KBM-7 (cell line): ENCODE data around the gene ELMO2.

Experiments used
- DNase-seq: peaks from one replicate; pipeline ENCODE4 v3.0.0-alpha.2; 2015
- in situ Hi-C: fragments of 300-500 bp; cut with MboI; formaldehyde crosslinking; loops from 2 replicates; pipeline ENCODE4 v1.14.3; 2020; ENCODE audit warnings: low sequenced_read_pairs, low pct_unique_long_range_greater_than_20kb, mixed read lengths

Gene ELMO2

GRCh38 chr20:46324379-46324778 is 82.0 kb downstream of the ELMO2 start:
- no peak for DNase-seq
- in situ Hi-C loops, result no loop called here

- in situ Hi-C loops, result no loop called here
- no peak for DNase-seq
Observed at GRCh38 chr20:46323557-46323956, 82.9 kb downstream of the ELMO2 start.

GRCh38 chr20:46322641-46323040 is 83.8 kb downstream of the ELMO2 start:
- no peak for DNase-seq
- in situ Hi-C loops, result no loop called here

GRCh38 chr20:46317685-46318177 is 88.7 kb downstream of the ELMO2 start:
- DNase-seq, result no peak
- in situ Hi-C loops, result no loop called here

GRCh38 chr20:46316984-46317684 is 89.3 kb downstream of the ELMO2 start:
- in situ Hi-C loops, result no loop called here
- DNase-seq, result no peak
